PFSK-1 (cell line): ENCODE data around the gene PM20D2.

Experiments used
- FOXP2 ChIP-seq: optimal IDR thresholded peaks from 2 replicates; pipeline ENCODE3; 2011; ENCODE audit warnings: borderline replicate concordance, control low read depth, inconsistent platforms; ENCODE audit not compliant: insufficient read depth; ENCODE audit errors: extremely low read length, extremely low read depth
- POLR2AphosphoS5 ChIP-seq: IDR thresholded peaks from 2 replicates; pipeline ENCODE4 v1.6.1; 2012; ENCODE audit warnings: low read depth, mild to moderate bottlenecking, control low read depth, low read length, moderate library complexity
- SIN3A ChIP-seq: IDR thresholded peaks from 2 replicates; pipeline ENCODE4 v1.6.1; 2012; ENCODE audit warnings: mild to moderate bottlenecking, low read length, moderate library complexity, borderline replicate concordance; ENCODE audit not compliant: insufficient read depth
- TAF1 ChIP-seq: IDR thresholded peaks from 2 replicates; pipeline ENCODE4 v1.6.1; 2012; ENCODE audit warnings: low read length, control low read depth, borderline replicate concordance; ENCODE audit not compliant: insufficient read depth
- TF ChIP-seq, protein P1 (sequence below), 2 experiments: IDR thresholded peaks; 2 replicates each; pipeline versions ENCODE4 v1.6.1 to v1.8.0; 2011 to 2012; ENCODE audit warnings: low read depth in 2 of 2, low read length in 2 of 2, control low read depth in 1 of 2, inconsistent platforms in 1 of 2, mild to moderate bottlenecking in 1 of 2, moderate library complexity in 1 of 2; ENCODE audit not compliant: insufficient read depth in 1 of 2

DNA sequence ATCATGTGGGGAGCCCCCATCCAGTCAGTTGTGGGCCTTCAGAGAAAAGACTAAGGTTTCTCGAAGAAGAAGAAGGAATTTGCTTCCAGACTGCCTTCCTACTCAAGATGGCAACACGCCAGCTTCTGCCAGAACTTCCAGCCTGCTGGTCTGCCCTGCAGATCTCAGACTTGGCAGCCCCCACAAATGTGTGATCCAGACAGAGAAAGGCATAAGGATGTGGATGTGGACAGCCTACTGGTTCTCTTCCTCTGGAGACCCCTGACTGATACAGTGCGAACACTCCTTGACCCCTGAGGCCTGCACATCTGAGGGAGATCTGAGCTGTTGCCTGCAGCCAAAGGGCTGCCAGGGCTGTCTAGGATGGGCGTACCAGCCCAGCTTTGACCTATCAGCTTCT is 62.7 kb downstream of the PM20D2 start:
- TF ChIP-seq, protein P1, sequence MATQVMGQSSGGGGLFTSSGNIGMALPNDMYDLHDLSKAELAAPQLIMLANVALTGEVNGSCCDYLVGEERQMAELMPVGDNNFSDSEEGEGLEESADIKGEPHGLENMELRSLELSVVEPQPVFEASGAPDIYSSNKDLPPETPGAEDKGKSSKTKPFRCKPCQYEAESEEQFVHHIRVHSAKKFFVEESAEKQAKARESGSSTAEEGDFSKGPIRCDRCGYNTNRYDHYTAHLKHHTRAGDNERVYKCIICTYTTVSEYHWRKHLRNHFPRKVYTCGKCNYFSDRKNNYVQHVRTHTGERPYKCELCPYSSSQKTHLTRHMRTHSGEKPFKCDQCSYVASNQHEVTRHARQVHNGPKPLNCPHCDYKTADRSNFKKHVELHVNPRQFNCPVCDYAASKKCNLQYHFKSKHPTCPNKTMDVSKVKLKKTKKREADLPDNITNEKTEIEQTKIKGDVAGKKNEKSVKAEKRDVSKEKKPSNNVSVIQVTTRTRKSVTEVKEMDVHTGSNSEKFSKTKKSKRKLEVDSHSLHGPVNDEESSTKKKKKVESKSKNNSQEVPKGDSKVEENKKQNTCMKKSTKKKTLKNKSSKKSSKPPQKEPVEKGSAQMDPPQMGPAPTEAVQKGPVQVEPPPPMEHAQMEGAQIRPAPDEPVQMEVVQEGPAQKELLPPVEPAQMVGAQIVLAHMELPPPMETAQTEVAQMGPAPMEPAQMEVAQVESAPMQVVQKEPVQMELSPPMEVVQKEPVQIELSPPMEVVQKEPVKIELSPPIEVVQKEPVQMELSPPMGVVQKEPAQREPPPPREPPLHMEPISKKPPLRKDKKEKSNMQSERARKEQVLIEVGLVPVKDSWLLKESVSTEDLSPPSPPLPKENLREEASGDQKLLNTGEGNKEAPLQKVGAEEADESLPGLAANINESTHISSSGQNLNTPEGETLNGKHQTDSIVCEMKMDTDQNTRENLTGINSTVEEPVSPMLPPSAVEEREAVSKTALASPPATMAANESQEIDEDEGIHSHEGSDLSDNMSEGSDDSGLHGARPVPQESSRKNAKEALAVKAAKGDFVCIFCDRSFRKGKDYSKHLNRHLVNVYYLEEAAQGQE (IDR thresholded peaks at IDR 0.05; ENCODE audit: insufficient read depth in 1 of 2, low read depth in 2 of 2, low read length in 2 of 2) = no peak
- no peak for TF ChIP-seq POLR2AphosphoS5
- no peak for TF ChIP-seq TAF1
- TF ChIP-seq SIN3A = no peak
- no peak for TF ChIP-seq FOXP2
